Transverse colon (tissue), 4 donors: Measurements from ENCODE around the gene BLNK. TPM values are rescaled to one million over a fixed set of nuclear protein-coding genes. Genes with fewer than 3 reads are reported as not detected.

Source experiments
- DNase-seq: peaks from one replicate; pipeline ENCODE4 v3.0.0-alpha.2; 2019
- H3K27ac ChIP-seq, 4 donors: fragments of 200-600 bp; sonication (generic); 2 replicates each; pipeline ENCODE4 v1.5.1; 2016 to 2018; ENCODE audit warnings: inconsistent platforms in 4 of 4
- H3K27me3 ChIP-seq: fragments of 200-600 bp; sonication (generic); 2 replicates; pipeline ENCODE4 v1.5.1; 2017; ENCODE audit warnings: inconsistent platforms
- H3K36me3 ChIP-seq, 4 donors: fragments of 200-600 bp; sonication (generic); 2 replicates each; pipeline ENCODE4 v1.5.1; 2017 to 2019; ENCODE audit warnings: inconsistent platforms in 4 of 4
- H3K4me1 ChIP-seq, 4 donors: fragments of 200-600 bp; sonication (generic); 2 replicates each; pipeline ENCODE4 v1.5.1; 2017 to 2020; ENCODE audit warnings: inconsistent platforms in 4 of 4
- H3K4me3 ChIP-seq, 4 donors: fragments of 200-600 bp; sonication (generic); 1 replicate in 1 of 4; 2 replicates in 3 of 4; pipeline versions ENCODE4 v1.5.1 to v1.6.1; 2017 to 2019; ENCODE audit warnings: inconsistent platforms in 4 of 4
- H3K9me3 ChIP-seq, 2 donors: fragments of 200-600 bp; sonication (generic); 2 replicates each; pipeline ENCODE4 v1.5.1; 2017 to 2019; ENCODE audit warnings: inconsistent platforms in 2 of 2
- CTCF ChIP-seq, 5 experiments: fragments of 200-600 bp in 3 of 5; fragments of 450-650 bp in 2 of 5; sonication (generic) in 3 of 5; IDR thresholded peaks; 1 replicate in 2 of 5; 2 replicates in 3 of 5; pipeline ENCODE4 v1.5.1; 2016 to 2017; ENCODE audit warnings: antibody characterized with exemption in 5 of 5, inconsistent platforms in 3 of 5, mild to moderate bottlenecking in 2 of 5, moderate library complexity in 1 of 5
- EP300 ChIP-seq: sonication (generic); formaldehyde crosslinking; IDR thresholded peaks from one replicate; pipeline ENCODE4 v1.6.1; 2017; ENCODE audit warnings: antibody characterized with exemption, low read depth
- POLR2A ChIP-seq: fragments of 450-650 bp; IDR thresholded peaks from one replicate; pipeline ENCODE4 v1.6.1; 2016; ENCODE audit warnings: antibody characterized with exemption, mild to moderate bottlenecking, moderate library complexity
- POLR2AphosphoS5 ChIP-seq, 3 donors: sonication (generic); formaldehyde crosslinking; IDR thresholded peaks; one replicate each; pipeline ENCODE4 v1.6.1; 2016; ENCODE audit warnings: antibody characterized with exemption in 3 of 3
- WGBS, 2 donors: methylation state at CpG; one replicate each; pipeline ENCODE4 v1.1.5; 2018; ENCODE audit warnings: low coverage in 1 of 2; 5-methylcytosine and 5-hydroxymethylcytosine counted together
- in situ Hi-C, 4 donors: fragments of 200-750 bp; cut with MboI; loops; one replicate each; pipeline versions ENCODE4 v1.15.0 to v1.15.1; 2017; ENCODE audit warnings: low sequenced_read_pairs in 3 of 4, low pct_ligation_motif_present in 1 of 4, low pct_unique_long_range_greater_than_20kb in 1 of 4
- intact Hi-C: fragments of 100-400 bp; cut with DNase I; formaldehyde crosslinking; loops from one replicate; pipeline ENCODE4 v1.15.1; 2023; ENCODE audit warnings: low total_unique reads
- total RNA-seq, 4 donors: library from RNA; depleted of rRNA; stranded (reverse); fragments of >200 nt; gene quantifications; one replicate each; pipeline ENCODE4 v1.1.0, GENCODE V29; 2016

The BLNK gene
- total RNA-seq, 4 donors from 2014 or later: 5.6 to 21.8 (median 12.0) TPM

DNA sequence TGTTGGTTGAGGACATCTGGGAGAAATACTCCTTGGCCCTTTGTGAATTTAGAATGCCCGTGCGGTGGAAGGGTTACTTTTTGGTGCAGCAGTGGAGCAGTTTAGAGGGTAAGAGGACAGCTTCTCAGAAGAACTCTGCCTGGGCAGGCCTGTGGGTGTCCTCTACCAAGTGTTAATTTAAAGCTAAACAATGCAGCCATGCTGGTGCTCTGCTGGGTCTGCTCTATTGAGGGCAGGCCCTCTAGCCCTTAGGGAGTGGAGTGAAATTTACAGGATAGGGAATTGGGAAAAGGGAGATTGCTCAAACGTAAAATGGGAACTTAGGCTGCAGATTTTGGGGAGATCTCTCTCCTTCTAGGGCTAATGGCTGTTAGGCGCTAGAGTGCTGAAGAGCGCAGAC is 22.1 kb downstream of the BLNK start:
- TF ChIP-seq CTCF (IDR thresholded peaks at IDR 0.05) (no peak), EP300 (no peak), POLR2A (no peak), POLR2AphosphoS5 (IDR thresholded peaks at IDR 0.05) (no peak)
- H3K27me3 ChIP-seq: no peaks in the 10 kb centered on the region
- H3K36me3 ChIP-seq: no peaks in the 10 kb centered on the region
- DNase-seq: no peak
- H3K27ac ChIP-seq: peak overlapping the region in 1 of 4 donors; percentile 56
- H3K4me3 ChIP-seq: no peak overlapping the region
- in situ Hi-C loops: no loop called here
- WGBS, 2 donors: 80 to 90% methylated on average over 2 to 5 of the region's 5 CpGs
- no peaks in the 10 kb centered on the region for H3K9me3 ChIP-seq
- peaks cover 0 to 25% (median 13%) of the 10 kb centered on the region in 4 donors for H3K4me1 ChIP-seq
- intact Hi-C loops: no loop called here

DNA sequence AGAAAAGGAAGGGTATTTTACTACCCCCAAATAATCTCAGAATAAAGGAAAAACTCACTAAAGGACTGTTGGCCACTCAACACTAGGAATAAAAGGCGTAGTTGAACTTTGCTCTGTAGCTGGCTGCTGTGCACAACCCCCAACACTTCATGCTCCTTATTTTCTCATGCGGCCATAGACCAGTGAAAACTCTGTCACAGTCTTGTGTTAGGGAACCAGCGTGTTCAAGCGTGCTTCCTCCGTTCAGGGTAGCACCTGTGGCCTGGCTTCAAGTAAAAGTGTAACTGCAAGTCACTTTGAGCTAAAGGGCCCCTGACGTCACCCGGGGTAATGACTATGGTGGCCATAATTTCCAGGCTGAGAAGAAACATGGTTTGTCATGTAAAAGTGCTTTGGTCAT is 27.0 kb downstream of the BLNK start:
- TF ChIP-seq EP300 (no peak), POLR2A (no peak), CTCF (IDR thresholded peaks at IDR 0.05) (no peak), POLR2AphosphoS5 (IDR thresholded peaks at IDR 0.05) (no peak)
- peak; percentile 74 for DNase-seq
- H3K36me3 ChIP-seq: no peaks in the 10 kb centered on the region
- no peaks in the 10 kb centered on the region for H3K27me3 ChIP-seq
- H3K4me1 ChIP-seq: peaks cover 4 to 19% (median 7%) of the 10 kb centered on the region in 4 donors
- WGBS, 2 donors: 41 to 70% methylated on average over 2 to 7 of the region's 7 CpGs
- H3K4me3 ChIP-seq: no peak overlapping the region
- no peaks in the 10 kb centered on the region for H3K9me3 ChIP-seq
- H3K27ac ChIP-seq: peak overlapping the region; percentile 53 to 58 (median 54)
- in situ Hi-C loops: no loop called here
- intact Hi-C loops: no loop called here

DNA sequence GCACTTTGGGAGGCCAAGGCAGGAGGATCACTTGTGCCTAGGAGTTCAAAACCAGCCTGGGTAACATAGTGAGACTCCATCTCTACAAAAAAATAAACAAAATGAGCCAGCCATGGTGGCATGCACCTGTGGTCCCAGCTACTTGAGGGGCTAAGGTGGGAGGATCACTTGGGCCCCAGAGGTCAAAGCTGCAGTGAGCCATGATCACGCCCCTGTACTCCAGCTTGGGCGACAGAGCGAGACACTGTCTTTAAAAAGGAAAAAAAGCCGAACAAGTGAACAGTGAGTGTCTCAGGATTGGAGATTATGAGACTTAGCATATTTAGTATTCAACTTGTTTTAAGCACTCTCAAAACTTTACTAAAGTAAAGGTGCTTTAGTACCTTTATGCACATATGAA is 28.1 kb downstream of the BLNK start:
- Histone ChIP-seq H3K36me3 (no peaks in the 10 kb centered on the region), H3K27me3 (no peaks in the 10 kb centered on the region), H3K9me3 (no peaks in the 10 kb centered on the region), H3K4me1 (peaks cover 0 to 14% (median 5%) of the 10 kb centered on the region in 4 donors), H3K4me3 (no peak overlapping the region), H3K27ac (peak overlapping the region in 1 of 4 donors; percentile 43)
- TF ChIP-seq POLR2AphosphoS5 (IDR thresholded peaks at IDR 0.05): no peak
- TF ChIP-seq CTCF (IDR thresholded peaks at IDR 0.05): no peak
- no peak for TF ChIP-seq POLR2A
- TF ChIP-seq EP300: no peak
- WGBS, 2 donors: 84 to 94% methylated on average over 4 of the region's 4 CpGs
- DNase-seq: no peak
- in situ Hi-C loops (no loop called here), intact Hi-C loops (no loop called here)

DNA sequence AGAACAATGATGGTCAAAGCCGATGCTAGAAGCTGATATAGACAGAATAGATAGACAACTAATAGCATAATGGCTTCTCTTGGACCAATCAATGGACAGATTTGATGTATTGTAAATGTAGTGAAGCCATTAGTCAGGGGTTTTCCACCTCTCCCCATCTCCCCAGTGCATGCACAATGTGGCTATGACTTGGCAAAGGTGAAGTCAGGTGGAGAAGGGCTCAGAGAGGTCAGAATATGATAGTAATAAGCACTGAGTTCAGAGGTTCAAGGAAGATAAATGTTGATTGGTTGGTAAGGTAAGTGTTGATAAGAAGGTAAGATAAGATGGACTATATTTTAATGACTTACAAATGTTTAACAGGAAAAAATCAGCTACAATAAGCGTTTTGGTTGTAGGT is 28.5 kb downstream of the BLNK start:
- no peak overlapping the region for H3K4me3 ChIP-seq
- intact Hi-C loops: no loop called here
- peaks cover 0 to 14% (median 5%) of the 10 kb centered on the region in 4 donors for H3K4me1 ChIP-seq
- no peaks in the 10 kb centered on the region for H3K36me3 ChIP-seq
- WGBS, 2 donors: 69 to 75% methylated on average over 2 of the region's 2 CpGs
- in situ Hi-C loops: no loop called here
- no peak for TF ChIP-seq CTCF (IDR thresholded peaks at IDR 0.05)
- no peak for TF ChIP-seq POLR2AphosphoS5 (IDR thresholded peaks at IDR 0.05)
- no peak for TF ChIP-seq POLR2A
- TF ChIP-seq EP300: no peak
- peak overlapping the region in 1 of 4 donors; percentile 43 for H3K27ac ChIP-seq
- no peak for DNase-seq
- H3K27me3 ChIP-seq: no peaks in the 10 kb centered on the region
- H3K9me3 ChIP-seq: no peaks in the 10 kb centered on the region
